Activated naive CD8-positive, alpha-beta T cell (primary cell): ENCODE data around the gene EPHB1.
A peak's percentile ranks its signal among the peaks of the same experiment; 100 is the strongest.

Experiments used
- H3K27ac Mint-ChIP-seq: one replicate; pipeline ENCODE4 v1.8.0; 2021; ENCODE audit warnings: mixed read lengths
- H3K27me3 Mint-ChIP-seq: one replicate; pipeline ENCODE4 v1.8.0; 2021; ENCODE audit warnings: mixed read lengths
- H3K36me3 Mint-ChIP-seq: one replicate; pipeline ENCODE4 v1.8.0; 2021; ENCODE audit warnings: mixed read lengths
- H3K4me1 Mint-ChIP-seq: one replicate; pipeline ENCODE4 v1.8.0; 2021; ENCODE audit warnings: low read depth, mixed read lengths
- H3K4me3 Mint-ChIP-seq: one replicate; pipeline ENCODE4 v1.8.0; 2021; ENCODE audit warnings: mild to moderate bottlenecking, mixed read lengths
- H3K9me3 Mint-ChIP-seq: one replicate; pipeline ENCODE4 v1.8.0; 2021; ENCODE audit warnings: low read depth, mixed read lengths

EPHB1 gene

DNA sequence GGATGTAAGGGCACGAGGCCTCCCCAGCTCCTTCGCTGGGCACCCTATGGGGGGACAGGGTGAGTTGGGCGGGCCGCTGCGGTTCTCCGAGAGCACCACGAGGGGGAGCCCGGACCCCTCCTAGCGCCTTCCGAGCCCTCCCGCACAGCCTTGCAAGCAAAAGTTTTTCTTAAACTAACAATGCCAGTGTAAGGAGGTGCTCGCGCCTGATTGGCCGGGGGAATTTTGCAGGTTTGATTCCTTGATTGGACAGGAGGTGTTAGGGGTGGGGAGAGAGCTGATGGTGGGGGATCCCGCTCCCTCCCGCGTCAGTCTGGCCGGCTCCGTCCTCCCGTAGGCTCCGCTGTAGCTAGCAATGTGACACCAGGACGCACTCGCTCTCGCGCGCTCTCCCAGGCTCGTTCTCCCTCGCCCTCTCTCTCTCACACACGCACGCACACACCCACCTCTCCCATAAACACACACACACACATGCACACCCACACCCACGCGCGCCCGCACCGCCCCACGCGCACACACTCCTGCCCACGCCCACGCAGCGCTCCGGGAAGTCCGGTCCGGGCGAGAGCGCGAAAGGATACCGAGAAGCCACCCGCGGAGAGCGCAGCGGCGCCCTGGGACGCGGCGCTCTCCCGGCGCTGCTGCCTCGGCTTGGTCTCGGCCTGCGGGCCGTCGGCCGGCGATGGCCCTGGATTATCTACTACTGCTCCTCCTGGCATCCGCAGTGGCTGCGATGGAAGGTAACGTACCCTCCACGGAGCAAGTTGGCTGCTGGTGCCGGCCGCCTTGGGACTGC is at the start of gene EPHB1:
Gene EPHB1 (plus strand): TSS at position 311 of the 796 bp plus-strand sequence.
- H3K27me3 Mint-ChIP-seq = peaks cover 19% of the 10 kb centered on the region
- no peaks in the 10 kb centered on the region for H3K9me3 Mint-ChIP-seq
- H3K27ac Mint-ChIP-seq = peak within 1 kb of the TSS; percentile 34
- peak within 1 kb of the TSS; percentile 83 for H3K4me3 Mint-ChIP-seq
- H3K4me1 Mint-ChIP-seq = peaks cover 11% of the 10 kb centered on the region
- H3K36me3 Mint-ChIP-seq = no peaks in the 10 kb centered on the region

DNA sequence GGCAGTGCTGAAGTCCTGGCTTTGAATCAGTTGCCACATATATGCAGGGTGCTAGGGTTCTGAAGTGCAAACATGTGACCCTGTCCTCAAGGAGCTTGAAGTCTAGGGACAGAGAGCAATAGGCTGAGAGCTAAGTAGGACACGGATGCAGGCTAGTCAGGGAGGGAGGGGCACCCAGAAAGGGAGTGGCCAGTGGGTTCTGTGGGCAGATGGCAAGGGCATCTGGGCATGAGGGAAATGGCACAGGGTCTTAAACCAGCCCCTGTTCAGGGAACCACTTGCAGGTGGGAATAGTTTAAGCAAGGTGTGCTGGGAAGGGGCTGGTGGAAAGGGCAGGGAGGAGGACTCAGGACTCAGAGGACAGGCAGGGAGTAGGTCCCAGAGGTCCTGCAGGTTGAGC is 46.4 kb upstream of the EPHB1 start:
- Mint-ChIP-seq H3K4me3 (no peak overlapping the region), H3K4me1 (no peaks in the 10 kb centered on the region), H3K36me3 (no peaks in the 10 kb centered on the region), H3K27me3 (peaks cover 2% of the 10 kb centered on the region), H3K27ac (no peak overlapping the region), H3K9me3 (no peaks in the 10 kb centered on the region)

DNA sequence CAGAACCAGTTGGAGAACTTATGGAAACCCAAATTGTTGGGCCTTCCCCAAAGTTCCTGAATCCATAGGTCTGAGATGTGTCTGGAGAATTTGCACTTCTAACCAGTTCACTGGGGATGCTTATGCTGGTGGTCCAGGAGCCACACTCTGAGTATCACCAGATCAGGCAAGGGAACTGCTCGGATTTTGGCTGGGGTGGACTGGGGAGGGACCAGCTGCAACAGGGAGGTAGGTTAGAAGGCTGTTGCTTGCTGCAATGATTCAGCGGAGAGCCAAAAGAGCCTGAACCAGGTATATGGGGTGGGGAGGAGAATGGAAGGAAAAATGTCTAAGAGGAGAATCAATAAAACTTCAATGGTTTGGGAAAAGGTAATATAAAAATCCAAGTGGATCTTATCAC is 45.9 kb upstream of the EPHB1 start:
- H3K27ac Mint-ChIP-seq = no peak overlapping the region
- H3K36me3 Mint-ChIP-seq = no peaks in the 10 kb centered on the region

DNA sequence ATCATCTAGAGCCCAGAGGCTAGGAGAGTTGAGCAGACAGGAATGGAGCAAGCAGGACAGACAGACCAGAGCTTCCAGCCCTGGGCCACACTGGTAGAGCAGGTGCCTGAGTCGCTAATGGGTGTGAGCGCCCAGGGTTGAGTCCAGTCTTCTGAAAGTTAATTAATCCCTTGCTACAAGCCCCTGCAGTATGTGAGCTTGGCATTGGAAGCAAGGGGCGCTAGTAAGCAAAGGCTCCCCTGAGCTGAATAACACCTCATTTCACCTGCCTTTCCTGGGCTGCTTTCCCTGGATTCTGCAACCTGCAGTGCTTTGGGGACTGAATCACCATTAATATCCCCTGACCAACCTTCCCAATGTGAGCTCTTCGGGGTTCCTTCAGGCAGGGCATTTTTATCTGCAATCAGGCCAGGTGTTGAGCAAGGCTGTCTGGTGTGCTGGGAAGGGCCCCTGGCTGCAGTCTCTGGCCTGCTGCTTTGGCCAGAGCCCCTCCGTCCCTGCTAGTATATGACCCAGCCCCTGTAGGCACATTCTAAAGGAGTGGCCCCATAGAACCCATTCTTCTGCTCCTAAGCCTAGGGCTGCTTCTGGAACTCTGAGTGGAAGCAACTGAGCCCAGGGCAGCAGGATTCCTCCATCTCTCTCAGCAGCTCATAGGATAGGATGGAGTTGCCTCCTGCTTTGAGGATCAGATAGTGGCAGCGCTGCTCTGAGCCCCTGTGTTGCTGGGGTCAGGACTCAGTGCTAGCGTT is 45.1 kb upstream of the EPHB1 start:
- no peak overlapping the region for H3K4me3 Mint-ChIP-seq
- H3K4me1 Mint-ChIP-seq = no peaks in the 10 kb centered on the region
- H3K9me3 Mint-ChIP-seq = no peaks in the 10 kb centered on the region
- no peak overlapping the region for H3K27ac Mint-ChIP-seq
- peaks cover 2% of the 10 kb centered on the region for H3K27me3 Mint-ChIP-seq
- H3K36me3 Mint-ChIP-seq = no peaks in the 10 kb centered on the region

More for the DNA sequence above, 45.9 kb upstream of the EPHB1 start:
- H3K4me3 Mint-ChIP-seq = no peak overlapping the region
- H3K9me3 Mint-ChIP-seq = no peaks in the 10 kb centered on the region
- H3K4me1 Mint-ChIP-seq = no peaks in the 10 kb centered on the region
- H3K27me3 Mint-ChIP-seq = peaks cover 2% of the 10 kb centered on the region

DNA sequence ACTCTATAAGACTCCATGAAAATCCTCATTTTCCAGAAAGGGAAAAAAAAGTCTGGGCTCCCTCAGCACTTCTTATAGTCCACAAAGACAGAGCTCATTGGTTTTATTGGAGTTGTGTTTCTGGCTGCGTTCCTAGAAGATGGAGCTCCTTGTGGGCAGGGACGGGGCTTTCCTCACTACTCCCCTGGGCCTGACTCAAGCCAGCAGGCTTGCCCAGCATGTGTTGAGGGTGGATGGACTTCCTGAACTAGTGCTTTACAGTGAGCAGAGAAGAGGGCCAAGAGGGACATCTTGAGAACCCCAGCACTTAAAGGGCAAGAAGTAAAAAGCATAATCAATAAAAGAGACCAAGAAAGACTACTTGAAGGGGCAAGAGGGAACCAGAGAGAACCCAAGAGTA is 43.2 kb upstream of the EPHB1 start:
- Mint-ChIP-seq H3K27ac (no peak overlapping the region), H3K4me3 (no peak overlapping the region), H3K9me3 (no peaks in the 10 kb centered on the region), H3K4me1 (no peaks in the 10 kb centered on the region), H3K27me3 (peaks cover 2% of the 10 kb centered on the region), H3K36me3 (no peaks in the 10 kb centered on the region)

DNA sequence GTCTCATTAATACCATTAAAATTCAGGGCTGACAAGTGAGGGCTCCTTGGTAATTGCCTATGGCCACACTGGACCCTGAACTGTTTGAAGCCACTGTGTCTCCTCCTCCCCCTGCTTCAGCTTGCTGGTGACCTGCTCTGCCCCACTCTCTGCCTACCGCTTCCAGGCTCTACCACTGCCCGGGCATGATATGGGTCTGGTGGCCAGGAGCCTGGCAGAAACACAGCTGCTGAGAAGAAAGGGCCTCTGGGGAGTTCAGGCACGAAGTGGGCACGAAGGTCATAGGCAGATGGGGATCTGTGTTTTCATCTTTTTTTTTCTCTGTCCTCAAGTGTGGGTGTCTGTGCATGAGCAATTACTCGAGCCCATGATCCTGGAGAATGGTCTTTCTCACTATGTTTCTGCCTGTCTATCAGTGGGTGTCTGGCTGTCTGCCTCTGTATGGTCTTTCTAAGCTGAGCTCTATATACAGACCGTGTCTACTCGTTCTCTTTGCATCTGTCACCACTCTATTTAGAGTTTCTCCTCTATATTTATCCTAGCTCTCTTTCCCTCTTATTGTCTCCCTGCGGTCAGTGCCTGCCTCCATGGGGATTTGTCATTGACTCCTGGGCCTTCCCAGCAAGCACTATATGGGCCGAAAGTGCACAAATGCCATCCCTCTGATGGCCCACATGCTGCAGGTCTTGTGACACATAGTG is 42.1 kb upstream of the EPHB1 start:
- Mint-ChIP-seq H3K27me3 (peaks cover 2% of the 10 kb centered on the region), H3K36me3 (no peaks in the 10 kb centered on the region), H3K9me3 (no peaks in the 10 kb centered on the region), H3K27ac (no peak overlapping the region), H3K4me3 (no peak overlapping the region), H3K4me1 (no peaks in the 10 kb centered on the region)

DNA sequence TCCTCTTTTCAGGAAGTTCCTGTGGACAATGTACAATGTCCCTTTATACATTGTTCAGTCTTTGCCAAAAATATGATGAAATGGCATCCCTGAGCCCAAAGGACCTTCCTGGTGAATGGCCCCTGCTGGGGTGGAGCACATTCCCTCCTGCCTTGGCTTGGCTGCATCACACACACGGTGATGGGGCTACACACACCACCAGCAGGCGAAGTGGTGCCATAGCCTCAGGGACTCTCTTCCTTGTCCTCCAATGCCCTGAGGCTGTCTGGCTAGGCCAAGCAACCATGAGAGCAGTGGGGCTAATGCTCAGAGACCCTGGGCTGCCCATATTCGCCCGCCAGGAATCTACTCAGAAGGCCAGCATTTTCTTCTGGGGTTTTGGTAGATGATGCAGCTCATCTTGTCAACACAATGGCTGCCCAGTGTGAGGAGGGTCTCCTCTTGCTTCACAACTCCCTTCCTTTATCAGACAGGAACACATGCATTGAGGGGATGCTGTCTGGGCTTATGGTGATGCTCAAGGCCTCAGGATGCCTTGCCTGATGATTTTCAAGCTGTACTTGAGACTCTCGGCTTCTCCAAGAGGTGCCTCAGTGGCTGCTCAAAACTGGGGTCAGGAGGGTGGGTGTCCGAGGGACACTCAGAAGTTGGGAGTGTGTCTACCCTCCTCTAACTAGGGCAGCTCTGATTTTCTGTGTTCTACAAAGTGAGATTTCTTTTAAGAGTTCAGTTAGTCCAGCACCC is 40.9 kb upstream of the EPHB1 start:
- Mint-ChIP-seq H3K27me3 (peaks cover 3% of the 10 kb centered on the region), H3K4me1 (no peaks in the 10 kb centered on the region), H3K9me3 (no peaks in the 10 kb centered on the region), H3K27ac (no peak overlapping the region), H3K4me3 (no peak overlapping the region), H3K36me3 (no peaks in the 10 kb centered on the region)

DNA sequence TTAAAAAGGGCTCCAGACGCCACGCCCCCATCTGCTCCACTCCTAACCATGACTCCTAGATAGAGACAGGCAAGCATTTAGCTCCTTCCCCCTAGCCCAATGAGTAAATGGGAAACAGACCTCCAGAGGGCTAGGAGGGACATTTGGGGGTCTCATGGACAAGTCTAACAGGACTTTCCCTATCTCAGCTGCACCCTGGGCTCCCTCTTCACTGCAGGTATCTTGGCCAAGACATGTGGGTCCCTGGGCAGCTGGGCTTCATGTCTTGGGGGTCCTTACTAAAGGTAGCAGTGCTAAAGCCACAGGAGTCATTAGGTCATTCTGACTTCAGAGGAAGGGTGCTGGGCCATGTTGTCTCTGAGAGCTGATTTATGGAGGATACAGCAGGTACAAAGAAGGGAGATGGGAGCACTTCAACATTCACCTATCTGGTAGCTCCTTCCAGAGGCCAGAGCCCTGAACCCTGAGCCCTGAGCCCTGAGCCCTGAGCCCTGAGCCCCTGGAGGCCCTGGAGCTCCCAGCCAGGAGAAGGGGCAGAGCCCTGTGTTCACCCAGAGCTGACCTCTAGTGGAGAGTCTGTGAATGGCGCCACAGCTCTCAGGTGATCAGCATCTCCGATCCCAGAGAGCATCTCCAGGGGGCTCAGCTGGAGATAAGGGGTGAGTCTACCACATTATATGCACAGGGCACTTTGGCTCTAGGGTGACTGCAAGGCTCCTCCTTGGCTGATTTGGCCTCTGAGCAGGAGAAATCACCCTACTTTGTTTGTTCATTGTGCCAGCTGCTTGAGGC is 40.1 kb upstream of the EPHB1 start:
- no peak overlapping the region for H3K4me3 Mint-ChIP-seq
- H3K9me3 Mint-ChIP-seq = no peaks in the 10 kb centered on the region
- H3K4me1 Mint-ChIP-seq = no peaks in the 10 kb centered on the region
- H3K27me3 Mint-ChIP-seq = peaks cover 3% of the 10 kb centered on the region
- no peak overlapping the region for H3K27ac Mint-ChIP-seq
- H3K36me3 Mint-ChIP-seq = no peaks in the 10 kb centered on the region

DNA sequence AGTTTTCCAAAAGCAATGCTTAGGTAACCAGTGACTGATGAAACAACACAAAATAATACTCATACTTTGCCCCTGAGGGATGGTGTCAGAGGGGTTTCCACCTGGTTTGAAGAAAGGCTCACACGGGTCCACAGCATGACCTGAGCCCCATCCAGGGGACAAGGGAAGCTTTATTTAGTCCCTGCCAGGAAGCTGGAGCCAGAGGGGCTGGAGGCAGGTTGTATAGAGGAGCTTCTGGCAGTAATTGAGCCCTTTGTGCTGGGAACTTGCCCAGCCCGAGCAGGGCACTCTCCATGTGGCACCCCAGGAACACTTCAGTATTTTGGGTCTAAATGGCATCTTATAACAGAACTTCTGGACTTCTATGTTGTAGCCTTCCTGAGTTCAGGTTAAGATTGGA is 39.2 kb upstream of the EPHB1 start:
- Mint-ChIP-seq H3K36me3 (no peaks in the 10 kb centered on the region), H3K4me1 (no peaks in the 10 kb centered on the region), H3K27ac (no peak overlapping the region), H3K9me3 (no peaks in the 10 kb centered on the region), H3K4me3 (no peak overlapping the region), H3K27me3 (peaks cover 3% of the 10 kb centered on the region)

DNA sequence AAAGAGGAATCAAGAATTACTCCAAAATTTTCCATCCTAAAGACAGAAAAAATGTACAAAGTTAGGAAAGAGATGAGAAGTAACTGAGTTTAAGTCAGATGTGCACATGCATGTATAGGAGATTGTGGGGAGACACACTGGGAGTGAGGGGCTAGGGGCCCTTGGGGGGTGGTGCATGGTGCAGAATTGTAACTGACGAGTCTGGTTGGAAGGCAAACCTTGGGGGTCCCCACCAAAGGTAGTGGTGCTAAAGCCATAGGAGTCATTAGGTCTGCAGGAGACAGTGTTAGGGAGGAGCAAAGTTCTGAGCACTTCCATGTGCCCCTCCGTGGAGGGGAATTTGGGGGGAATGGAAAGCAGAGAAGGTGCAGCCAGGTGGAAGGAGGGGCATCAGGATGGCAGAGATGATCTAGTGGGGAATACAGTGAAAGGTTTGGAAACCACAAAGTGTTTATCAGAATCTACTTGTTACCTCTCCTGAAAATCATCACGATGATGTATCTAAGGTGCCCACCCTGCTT is 37.5 kb upstream of the EPHB1 start:
- H3K9me3 Mint-ChIP-seq = no peaks in the 10 kb centered on the region
- H3K36me3 Mint-ChIP-seq = no peaks in the 10 kb centered on the region
- peaks cover 3% of the 10 kb centered on the region for H3K27me3 Mint-ChIP-seq
- H3K4me3 Mint-ChIP-seq = no peak overlapping the region
- H3K4me1 Mint-ChIP-seq = no peaks in the 10 kb centered on the region
- no peak overlapping the region for H3K27ac Mint-ChIP-seq

DNA sequence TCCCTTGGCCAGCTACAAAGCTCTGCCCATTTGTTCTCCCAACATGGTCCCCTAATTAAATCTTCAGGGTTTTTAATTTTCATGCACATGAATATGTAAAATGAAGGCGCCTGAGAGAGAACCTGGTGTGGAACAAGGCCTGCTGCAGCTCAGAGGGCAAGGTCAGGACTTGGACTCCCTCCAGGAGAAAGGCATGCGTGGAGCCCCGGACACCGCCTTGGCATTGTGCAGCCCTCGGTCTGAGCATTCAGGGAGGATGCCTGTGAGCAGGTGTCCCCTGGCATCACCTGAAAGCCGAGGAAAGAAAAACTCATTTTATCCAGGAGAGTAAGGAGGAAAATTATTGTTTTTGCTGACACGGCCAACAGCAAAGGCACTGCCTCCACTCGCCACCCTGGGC is 33.8 kb upstream of the EPHB1 start:
- H3K9me3 Mint-ChIP-seq = no peaks in the 10 kb centered on the region
- no peak overlapping the region for H3K4me3 Mint-ChIP-seq
- peaks cover 6% of the 10 kb centered on the region for H3K27me3 Mint-ChIP-seq
- no peaks in the 10 kb centered on the region for H3K36me3 Mint-ChIP-seq
- H3K4me1 Mint-ChIP-seq = no peaks in the 10 kb centered on the region
- H3K27ac Mint-ChIP-seq = no peak overlapping the region

DNA sequence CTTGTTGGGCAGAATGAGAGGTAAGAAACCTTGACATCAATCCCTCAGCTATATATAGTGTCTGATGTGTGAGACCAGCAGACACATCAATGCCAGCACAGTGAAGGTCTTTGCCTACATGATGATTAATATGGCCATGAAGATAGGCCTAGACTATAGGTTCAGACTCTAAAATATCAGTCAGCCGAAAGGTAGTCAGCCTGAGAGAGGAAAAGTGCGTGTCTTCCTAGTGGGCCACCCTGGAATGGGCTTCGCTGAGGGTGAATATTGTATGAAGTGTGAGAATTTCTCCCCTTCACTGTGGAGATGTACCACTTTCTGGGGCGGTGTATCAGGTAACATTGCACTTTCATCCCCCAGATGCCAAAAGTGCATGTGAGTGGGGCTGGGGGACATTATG is 33.0 kb upstream of the EPHB1 start:
- H3K4me1 Mint-ChIP-seq = no peaks in the 10 kb centered on the region
- H3K9me3 Mint-ChIP-seq = no peaks in the 10 kb centered on the region
- H3K4me3 Mint-ChIP-seq = no peak overlapping the region
- peaks cover 6% of the 10 kb centered on the region for H3K27me3 Mint-ChIP-seq
- H3K27ac Mint-ChIP-seq = no peak overlapping the region
- H3K36me3 Mint-ChIP-seq = no peaks in the 10 kb centered on the region

DNA sequence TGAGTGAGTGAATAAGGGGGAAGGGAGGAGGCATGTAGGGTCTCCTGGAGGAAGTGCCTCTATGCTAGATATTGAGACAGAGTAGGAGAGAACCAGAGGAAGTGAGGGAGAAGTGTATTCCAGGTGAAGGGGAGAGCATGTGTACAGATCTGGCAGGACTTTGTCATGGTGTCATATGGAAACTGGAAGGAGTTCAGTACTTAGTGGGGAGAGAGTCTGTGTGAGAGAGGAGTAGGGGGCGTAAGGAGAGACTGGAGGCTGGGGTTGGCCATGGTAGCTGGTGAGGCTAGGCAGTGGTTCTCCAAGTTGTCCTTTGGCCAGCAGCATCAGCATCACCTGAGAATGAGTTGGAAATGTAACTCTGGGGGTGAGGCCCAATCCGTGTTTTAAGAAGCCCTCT is 29.6 kb upstream of the EPHB1 start:
- no peak overlapping the region for H3K4me3 Mint-ChIP-seq
- no peaks in the 10 kb centered on the region for H3K36me3 Mint-ChIP-seq
- H3K27ac Mint-ChIP-seq = no peak overlapping the region
- no peaks in the 10 kb centered on the region for H3K9me3 Mint-ChIP-seq
- no peaks in the 10 kb centered on the region for H3K4me1 Mint-ChIP-seq
- peaks cover 5% of the 10 kb centered on the region for H3K27me3 Mint-ChIP-seq

DNA sequence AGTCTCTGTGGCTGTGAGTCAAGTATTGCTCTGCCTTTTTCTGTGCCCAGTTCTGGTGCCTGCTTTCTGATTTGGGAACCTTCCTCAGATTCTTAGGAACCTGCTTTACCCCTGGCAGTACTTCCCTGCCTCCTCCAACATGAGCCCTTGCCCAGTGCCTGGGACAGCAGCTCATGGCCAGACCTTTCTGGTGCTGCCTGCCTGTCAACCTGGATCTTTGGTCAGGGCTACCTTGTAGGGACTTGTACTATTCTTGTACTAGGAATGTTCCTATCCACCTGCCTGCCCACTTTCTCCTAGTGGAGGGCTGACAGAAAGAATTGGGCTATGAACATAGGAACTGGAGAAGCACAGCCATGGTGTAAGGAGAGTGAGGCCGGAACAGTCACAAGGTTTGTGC is 28.8 kb upstream of the EPHB1 start:
- Mint-ChIP-seq H3K4me3 (no peak overlapping the region), H3K27ac (no peak overlapping the region), H3K36me3 (no peaks in the 10 kb centered on the region), H3K27me3 (peaks cover 5% of the 10 kb centered on the region), H3K4me1 (no peaks in the 10 kb centered on the region), H3K9me3 (no peaks in the 10 kb centered on the region)
